Panc1 (cell line): Measurements from ENCODE around the gene ZFP92. TPM values are rescaled to one million over a fixed set of nuclear protein-coding genes. Genes with fewer than 3 reads are reported as not detected.

ENCODE experiments used
- ATAC-seq: fragments of 200-7000 bp; cut with Tn5 transposase; 2 replicates; pipeline ENCODE4 v1.9.1; 2020; ENCODE audit warnings: mild to moderate bottlenecking, moderate library complexity
- BruUV-seq: library from RNA; stranded (reverse); fragments of 400-500 nt; replicated peaks from 2 replicates; lab custom pipeline; 2021; lab: Mats Ljungman, UMichigan
- CTCF ChIA-PET: fragments of 300-600 bp; sonication (Branson Sonifier 250); formaldehyde crosslinking; loops from one replicate; lab custom pipeline; 2022; ENCODE audit warnings: antibody characterized with exemption; lab: Charles Lee
- POLR2A ChIA-PET: fragments of 300-600 bp; sonication (Branson Sonifier 250); formaldehyde crosslinking; loops from one replicate; lab custom pipeline; 2022; ENCODE audit warnings: antibody characterized with exemption; lab: Charles Lee
- DNase-seq: peaks from one replicate; pipeline ENCODE4 v3.0.0-alpha.2; 2010; ENCODE audit warnings: low read depth, low spot score
- H3K27ac ChIP-seq: 2 replicates; pipeline ENCODE4 v1.5.1; 2011; ENCODE audit warnings: mild to moderate bottlenecking, low read length, inconsistent platforms
- H3K27me3 ChIP-seq: fragments of 200-500 bp; sonication (Bioruptor generic); 2 replicates; pipeline ENCODE4 v1.6.0; 2014; ENCODE audit warnings: low read length, inconsistent platforms; ENCODE audit not compliant: control insufficient read depth, insufficient read depth
- H3K36me3 ChIP-seq: fragments of 200-500 bp; sonication (Bioruptor generic); 2 replicates; pipeline ENCODE4 v1.5.1; 2014; ENCODE audit warnings: inconsistent platforms, mild to moderate bottlenecking, low read length, moderate library complexity; ENCODE audit not compliant: control insufficient read depth, insufficient read depth
- H3K4me1 ChIP-seq: 2 replicates; pipeline ENCODE4 v1.5.1; 2011; ENCODE audit warnings: inconsistent platforms, mild to moderate bottlenecking, low read length, moderate library complexity; ENCODE audit not compliant: control insufficient read depth, insufficient read depth
- H3K4me3 ChIP-seq, 2 experiments: 2 replicates each; pipeline ENCODE4 v1.5.1; 2011 to 2012; ENCODE audit warnings: low read depth in 2 of 2, low read length in 2 of 2, mild to moderate bottlenecking in 2 of 2, inconsistent platforms in 1 of 2, moderate library complexity in 1 of 2
- H3K9me3 ChIP-seq: fragments of 200-500 bp; sonication (Bioruptor generic); 2 replicates; pipeline ENCODE4 v1.5.1; 2014; ENCODE audit warnings: low read depth, mild to moderate bottlenecking, inconsistent platforms, low read length, moderate library complexity; ENCODE audit not compliant: control insufficient read depth, insufficient read depth
- CTCF ChIP-seq: fragments of 450-650 bp; IDR thresholded peaks from 2 replicates; pipeline ENCODE4 v1.5.1; 2017; ENCODE audit warnings: mild to moderate bottlenecking
- POLR2AphosphoS5 ChIP-seq: IDR thresholded peaks from 2 replicates; pipeline ENCODE4 v1.6.1; 2012; ENCODE audit warnings: mild to moderate bottlenecking, low read depth, low read length, moderate library complexity
- SIN3A ChIP-seq: IDR thresholded peaks from 2 replicates; pipeline ENCODE4 v1.6.1; 2012; ENCODE audit warnings: low read depth, mild to moderate bottlenecking, low read length, moderate library complexity, borderline replicate concordance; ENCODE audit not compliant: insufficient read depth
- TCF7L2 ChIP-seq: IDR thresholded peaks from 2 replicates; pipeline ENCODE4 v1.6.1; 2011; ENCODE audit warnings: mild to moderate bottlenecking, low read depth, low read length, inconsistent platforms
- in situ Hi-C: cut with HindIII; loops from 2 replicates; pipeline ENCODE4 v1.10.0; 2016; ENCODE audit warnings: low sequenced_read_pairs, low pct_unique_long_range_greater_than_20kb
- intact Hi-C: fragments of 100-400 bp; cut with micrococcal nuclease; formaldehyde crosslinking; loops from one replicate; pipeline ENCODE4 v1.10.0; 2022; ENCODE audit not compliant: unreplicated experiment
- total RNA-seq: library from RNA; stranded (reverse); gene quantifications from one replicate; pipeline ENCODE4 v1.2.1, GENCODE V29; 2021; ENCODE audit not compliant: unreplicated experiment
- TF ChIP-seq, protein P1 (sequence below), 2 experiments: IDR thresholded peaks; 2 replicates each; pipeline ENCODE4 v1.6.1; 2011 to 2012; ENCODE audit warnings: low read depth in 2 of 2, control low read depth in 1 of 2, low read length in 1 of 2, mild to moderate bottlenecking in 1 of 2, moderate library complexity in 1 of 2; ENCODE audit not compliant: insufficient read depth in 1 of 2

The ZFP92 gene
- total RNA-seq, 1 experiment from 2014 or later, result 0.90 TPM

GRCh38 chrX:153450114-153450948 is 39.1 kb downstream of the ZFP92 start:
- Histone ChIP-seq H3K4me3 (no peak overlapping the region), H3K9me3 (no peaks in the 10 kb centered on the region), H3K36me3 (no peaks in the 10 kb centered on the region; the same call in 1 of the 2 replicates), H3K27ac (no peak overlapping the region), H3K4me1 (no peaks in the 10 kb centered on the region), H3K27me3 (no peaks in the 10 kb centered on the region)
- TF ChIP-seq, protein P1, sequence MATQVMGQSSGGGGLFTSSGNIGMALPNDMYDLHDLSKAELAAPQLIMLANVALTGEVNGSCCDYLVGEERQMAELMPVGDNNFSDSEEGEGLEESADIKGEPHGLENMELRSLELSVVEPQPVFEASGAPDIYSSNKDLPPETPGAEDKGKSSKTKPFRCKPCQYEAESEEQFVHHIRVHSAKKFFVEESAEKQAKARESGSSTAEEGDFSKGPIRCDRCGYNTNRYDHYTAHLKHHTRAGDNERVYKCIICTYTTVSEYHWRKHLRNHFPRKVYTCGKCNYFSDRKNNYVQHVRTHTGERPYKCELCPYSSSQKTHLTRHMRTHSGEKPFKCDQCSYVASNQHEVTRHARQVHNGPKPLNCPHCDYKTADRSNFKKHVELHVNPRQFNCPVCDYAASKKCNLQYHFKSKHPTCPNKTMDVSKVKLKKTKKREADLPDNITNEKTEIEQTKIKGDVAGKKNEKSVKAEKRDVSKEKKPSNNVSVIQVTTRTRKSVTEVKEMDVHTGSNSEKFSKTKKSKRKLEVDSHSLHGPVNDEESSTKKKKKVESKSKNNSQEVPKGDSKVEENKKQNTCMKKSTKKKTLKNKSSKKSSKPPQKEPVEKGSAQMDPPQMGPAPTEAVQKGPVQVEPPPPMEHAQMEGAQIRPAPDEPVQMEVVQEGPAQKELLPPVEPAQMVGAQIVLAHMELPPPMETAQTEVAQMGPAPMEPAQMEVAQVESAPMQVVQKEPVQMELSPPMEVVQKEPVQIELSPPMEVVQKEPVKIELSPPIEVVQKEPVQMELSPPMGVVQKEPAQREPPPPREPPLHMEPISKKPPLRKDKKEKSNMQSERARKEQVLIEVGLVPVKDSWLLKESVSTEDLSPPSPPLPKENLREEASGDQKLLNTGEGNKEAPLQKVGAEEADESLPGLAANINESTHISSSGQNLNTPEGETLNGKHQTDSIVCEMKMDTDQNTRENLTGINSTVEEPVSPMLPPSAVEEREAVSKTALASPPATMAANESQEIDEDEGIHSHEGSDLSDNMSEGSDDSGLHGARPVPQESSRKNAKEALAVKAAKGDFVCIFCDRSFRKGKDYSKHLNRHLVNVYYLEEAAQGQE (IDR thresholded peaks at IDR 0.05; ENCODE audit: insufficient read depth in 1 of 2, low read depth in 2 of 2, low read length in 1 of 2), result no peak
- TF ChIP-seq TCF7L2, result no peak
- TF ChIP-seq POLR2AphosphoS5, result no peak
- no peak for TF ChIP-seq SIN3A
- TF ChIP-seq CTCF, result no peak
- BruUV-seq, result no TSS peak
- in situ Hi-C loops, result no loop called here
- ChIA-PET POLR2A (no interaction called here), CTCF (no interaction called here)
- DNase-seq (no peak), ATAC-seq (no peak)
- intact Hi-C loops, result no loop called here

DNA sequence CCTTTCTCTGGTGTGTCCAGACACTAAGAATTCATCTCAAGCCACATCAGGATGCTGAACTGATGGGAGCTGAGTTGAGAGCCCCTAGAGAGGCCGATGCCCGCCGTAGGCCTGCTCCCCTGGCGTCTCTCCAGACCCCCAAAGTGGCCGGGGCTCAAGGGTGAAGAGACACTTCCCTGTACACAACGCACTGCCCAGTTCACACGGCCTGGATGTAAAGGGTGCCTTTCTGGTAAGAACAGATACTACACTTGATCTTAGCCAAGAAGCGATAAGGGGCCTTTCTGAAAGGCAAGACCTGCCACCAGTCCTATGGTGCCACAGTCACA is 39.6 kb downstream of the ZFP92 start:
- intact Hi-C loops, result no loop called here
- CTCF ChIA-PET, result interaction anchor here (1.1 kb wide), 1 partner anchor 10 kb away, joined by 3 read pairs; no protein-coding TSS in a partner anchor

More for the DNA sequence above, 39.6 kb downstream of the ZFP92 start:
- POLR2A ChIA-PET, result no interaction called here
- Histone ChIP-seq H3K4me3 (no peak overlapping the region), H3K4me1 (no peaks in the 10 kb centered on the region), H3K9me3 (no peaks in the 10 kb centered on the region), H3K27me3 (no peaks in the 10 kb centered on the region), H3K36me3 (no peaks in the 10 kb centered on the region; the same call in 1 of the 2 replicates), H3K27ac (no peak overlapping the region)
- BruUV-seq, result no TSS peak
- ATAC-seq (no peak), DNase-seq (no peak)
- in situ Hi-C loops, result no loop called here
- TF ChIP-seq TCF7L2 (no peak), SIN3A (no peak), CTCF (no peak), POLR2AphosphoS5 (no peak)
- TF ChIP-seq, protein P1 (IDR thresholded peaks at IDR 0.05; ENCODE audit: insufficient read depth in 1 of 2, low read depth in 2 of 2, low read length in 1 of 2), result no peak
